Endothelial cell of umbilical vein (primary cell): Measurements from ENCODE around the gene GAST. TPM values are rescaled to one million over a fixed set of nuclear protein-coding genes. Genes with fewer than 3 reads are reported as not detected.

Source experiments
- BruUV-seq: library from RNA; stranded (reverse); fragments of 400-500 nt; replicated peaks from 2 replicates; lab custom pipeline; 2021; lab: Mats Ljungman, UMichigan
- CTCF ChIA-PET: fragments of 300-600, 350-600 bp; sonication (Branson Sonifier 250); formaldehyde crosslinking; loops from one replicate; lab custom pipeline; 2021; ENCODE audit warnings: antibody characterized with exemption, inconsistent platforms; lab: Charles Lee
- POLR2A ChIA-PET: fragments of 300-600, 350-600 bp; sonication (Branson Sonifier 250); formaldehyde crosslinking; loops from one replicate; lab custom pipeline; 2021; ENCODE audit warnings: antibody characterized with exemption, inconsistent platforms; lab: Charles Lee
- DNase-seq: peaks from one replicate; pipeline ENCODE4 v3.0.0-alpha.2; 2011; ENCODE audit warnings: low read depth, low spot score
- FAIRE-seq: peaks from 2 replicates; lab custom pipeline; 2011; peaks lifted over from hg19 to GRCh38; lab: Jason Lieb, UNC
- H2AFZ ChIP-seq: 2 replicates; pipeline ENCODE4 v1.6.0; 2012; ENCODE audit warnings: low read depth, low read length, control low read depth, inconsistent platforms
- H3K27ac ChIP-seq: 2 replicates; pipeline ENCODE4 v1.5.1; 2011; ENCODE audit warnings: low read depth, mild to moderate bottlenecking, control low read depth, low read length, moderate library complexity; ENCODE audit not compliant: insufficient read depth
- H3K27me3 ChIP-seq, 2 experiments: 2 replicates each; pipeline versions ENCODE4 v1.6.0 to v1.6.1; 2011; ENCODE audit warnings: low read length in 2 of 2, mixed read lengths in 1 of 2; ENCODE audit not compliant: control insufficient read depth in 2 of 2, insufficient read depth in 2 of 2
- H3K36me3 ChIP-seq, 2 experiments: 2 replicates in 1 of 2; 3 replicates in 1 of 2; pipeline ENCODE4 v1.5.1; 2011; ENCODE audit warnings: low read length in 2 of 2, mild to moderate bottlenecking in 1 of 2, moderate library complexity in 1 of 2; ENCODE audit not compliant: control insufficient read depth in 2 of 2, insufficient read depth in 2 of 2; ENCODE audit errors: extremely low read depth in 1 of 2
- H3K4me1 ChIP-seq: 3 replicates; pipeline ENCODE4 v1.5.1; 2011; ENCODE audit warnings: mild to moderate bottlenecking, low read length; ENCODE audit not compliant: control insufficient read depth, insufficient read depth; ENCODE audit errors: extremely low read depth
- H3K4me2 ChIP-seq: 2 replicates; pipeline ENCODE4 v1.6.1; 2011; ENCODE audit warnings: low read length, control low read depth, mixed read lengths; ENCODE audit not compliant: insufficient read depth
- H3K4me3 ChIP-seq, 3 experiments: fragments of 200-600 bp in 1 of 3; sonication (generic), shearing (Covaris generic) in 1 of 3; replicated peaks in 1 of 3; 2 replicates each; pipeline ENCODE4 v1.5.1; 2011 to 2016; ENCODE audit warnings: control low read depth in 3 of 3, low read length in 3 of 3, mild to moderate bottlenecking in 2 of 3, inconsistent platforms in 1 of 3, low read depth in 1 of 3, moderate library complexity in 1 of 3; ENCODE audit not compliant: insufficient read depth in 1 of 3
- H3K79me2 ChIP-seq: 2 replicates; pipeline ENCODE4 v1.6.0; 2012; ENCODE audit warnings: low read length, inconsistent platforms; ENCODE audit not compliant: control insufficient read depth, insufficient read depth
- H3K9ac ChIP-seq: replicated peaks from 2 replicates; pipeline ENCODE3; 2011; ENCODE audit warnings: low read length, control low read depth; ENCODE audit not compliant: insufficient read depth; ENCODE audit errors: extremely low read depth
- H3K9me1 ChIP-seq: replicated peaks from 3 replicates; pipeline ENCODE4 v1.6.0; 2011; ENCODE audit warnings: mild to moderate bottlenecking, low read length; ENCODE audit not compliant: control insufficient read depth, insufficient read depth; ENCODE audit errors: extremely low read depth
- H3K9me3 ChIP-seq: replicated peaks from 2 replicates; pipeline ENCODE4 v1.5.1; 2012; ENCODE audit warnings: low read length, inconsistent platforms; ENCODE audit not compliant: control insufficient read depth, insufficient read depth
- H4K20me1 ChIP-seq: replicated peaks from 2 replicates; pipeline ENCODE3; 2011; ENCODE audit warnings: mild to moderate bottlenecking, low read length; ENCODE audit not compliant: control insufficient read depth, insufficient read depth; ENCODE audit errors: extremely low read depth
- CTCF ChIP-seq, 2 donors: IDR thresholded peaks; 1 replicate in 1 of 2; 2 replicates in 1 of 2; pipeline ENCODE4 v1.5.1; 2011; ENCODE audit warnings: low read length in 2 of 2, mild to moderate bottlenecking in 2 of 2, moderate library complexity in 2 of 2, control low read depth in 1 of 2, inconsistent platforms in 1 of 2, low read depth in 1 of 2; ENCODE audit not compliant: insufficient read depth in 1 of 2; ENCODE audit errors: extremely low read depth in 1 of 2
- EZH2 ChIP-seq: IDR thresholded peaks from 2 replicates; pipeline ENCODE4 v1.6.1; 2012; ENCODE audit warnings: borderline replicate concordance, low read depth, mild to moderate bottlenecking, moderate library complexity, low read length, inconsistent platforms; ENCODE audit not compliant: severe bottlenecking
- FOS ChIP-seq: IDR thresholded peaks from 2 replicates; pipeline ENCODE4 v1.6.1; 2011; ENCODE audit warnings: mild to moderate bottlenecking, low read length, moderate library complexity, borderline replicate concordance; ENCODE audit not compliant: insufficient read depth
- GATA2 ChIP-seq: IDR thresholded peaks from 2 replicates; pipeline ENCODE4 v1.7.0; 2011; ENCODE audit warnings: low read depth, mild to moderate bottlenecking, moderate library complexity, mixed read lengths, low read length; ENCODE audit not compliant: insufficient read length, insufficient read depth
- JUN ChIP-seq: IDR thresholded peaks from 2 replicates; pipeline ENCODE4 v1.6.1; 2011; ENCODE audit warnings: borderline replicate concordance, low read depth; ENCODE audit not compliant: insufficient read length, insufficient read depth
- MAX ChIP-seq: IDR thresholded peaks from 2 replicates; pipeline ENCODE4 v1.6.1; 2011; ENCODE audit not compliant: insufficient read depth, insufficient read length
- MYC ChIP-seq: IDR thresholded peaks from one replicate; pipeline ENCODE4 v1.6.1; 2011; ENCODE audit warnings: mild to moderate bottlenecking, low read depth, low read length
- POLR2A ChIP-seq: IDR thresholded peaks from 2 replicates; pipeline ENCODE4 v1.6.1; 2012; ENCODE audit warnings: low read depth, mild to moderate bottlenecking, control low read depth, low read length
- POLR2AphosphoS5 ChIP-seq: IDR thresholded peaks from 2 replicates; pipeline ENCODE4 v1.6.1; 2012; ENCODE audit warnings: low read depth, mild to moderate bottlenecking, control low read depth, low read length, moderate library complexity; ENCODE audit not compliant: insufficient read depth
- dilution Hi-C: fragments of 300-500 bp; cut with MboI; formaldehyde crosslinking; loops from one replicate; pipeline ENCODE4 v1.15.0; 2019; ENCODE audit warnings: low sequenced_read_pairs; ENCODE audit not compliant: extremely low pct_ligation_motif_present
- intact Hi-C: fragments of 100-400 bp; cut with micrococcal nuclease; formaldehyde crosslinking; loops from one replicate; pipeline ENCODE4 v1.10.0; 2022
- polyA plus RNA-seq, 4 experiments: library from polyadenylated mRNA; depleted of rRNA in 3 of 4; stranded (reverse) in 3 of 4; unstranded in 1 of 4; fragments of >200 nt; gene quantifications; 2 replicates each; pipeline versions ENCODE4 v1.2.1 to v1.2.3, GENCODE V29; 2011 to 2012; ENCODE audit warnings: missing spikeins in 1 of 4
- total RNA-seq: library from RNA; stranded (reverse); gene quantifications from 2 replicates; pipeline ENCODE4 v1.2.3, GENCODE V29; 2021

The GAST gene
- total and polyA plus RNA-seq, 2 donors (not counting 3 experiments of a cell fraction or from before 2014, with no cell fraction given) = not detected

GRCh38 chr17:41734139-41734948 is 22.2 kb downstream of the GAST start, which contains the start of gene HAP1:
HAP1 (minus strand) TSS chr17:41734643; CDS start chr17:41734634, 9 bp downstream.
- Histone ChIP-seq H2AFZ (peak within 1 kb of the TSS; percentile 48), H3K36me3 (no peaks in the 10 kb centered on the region), H3K9ac (no peak within 1 kb of the TSS), H3K9me3 (no peaks in the 10 kb centered on the region), H4K20me1 (no peaks in the 10 kb centered on the region), H3K9me1 (no peaks in the 10 kb centered on the region), H3K79me2 (no peaks in the 10 kb centered on the region), H3K27ac (no peak within 1 kb of the TSS), H3K4me1 (peaks cover 2% of the 10 kb centered on the region), H3K27me3 (peaks cover 44 to 45% of the 10 kb centered on the region in 2 experiments), H3K4me2 (peak within 1 kb of the TSS; percentile 49), H3K4me3 (peak within 1 kb of the TSS in 1 of 3 experiments; percentile 14)
- ChIA-PET POLR2A (interaction anchor here (0.7 kb wide), 1 partner anchor 52 kb away, joined by 3 read pairs; the partner anchor contains the start of gene JUP), CTCF (interaction anchor here (0.8 to 1.4 kb wide), 3 partner anchors 38 to 67 kb away, joined by 3 read pairs; partner anchors contain the start of gene JUP)
- dilution Hi-C loops (no loop called here), intact Hi-C loops (no loop called here)
- no TSS peak for BruUV-seq
- FAIRE-seq = no peak
- DNase-seq = peak; percentile 23
- TF ChIP-seq FOS (no peak), EZH2 (peak; percentile 97), GATA2 (no peak), CTCF (IDR thresholded peaks at IDR 0.05; ENCODE audit: extremely low read depth in 1 of 2, insufficient read depth in 1 of 2, low read depth in 1 of 2, low read length in 2 of 2) (no peak), POLR2A (peak; percentile 51), POLR2AphosphoS5 (no peak), JUN (no peak), MAX (no peak), MYC (no peak)
